OCI-LY3 (cell line): ENCODE data around the gene C14orf132.

ENCODE experiments used
- EZH2phosphoT487 ChIP-seq: fragments of 200-600 bp; shearing (Covaris generic); IDR thresholded peaks from 2 replicates; pipeline ENCODE4 v1.6.1; 2018; ENCODE audit warnings: antibody characterized with exemption, mixed run types, low read depth
- TF ChIP-seq, protein P1 (sequence below): fragments of 200-600, 300-600 bp; sonication (generic); IDR thresholded peaks from 2 replicates; pipeline ENCODE4 v1.5.1; 2014; ENCODE audit warnings: antibody characterized with exemption, low read length, low read depth

DNA sequence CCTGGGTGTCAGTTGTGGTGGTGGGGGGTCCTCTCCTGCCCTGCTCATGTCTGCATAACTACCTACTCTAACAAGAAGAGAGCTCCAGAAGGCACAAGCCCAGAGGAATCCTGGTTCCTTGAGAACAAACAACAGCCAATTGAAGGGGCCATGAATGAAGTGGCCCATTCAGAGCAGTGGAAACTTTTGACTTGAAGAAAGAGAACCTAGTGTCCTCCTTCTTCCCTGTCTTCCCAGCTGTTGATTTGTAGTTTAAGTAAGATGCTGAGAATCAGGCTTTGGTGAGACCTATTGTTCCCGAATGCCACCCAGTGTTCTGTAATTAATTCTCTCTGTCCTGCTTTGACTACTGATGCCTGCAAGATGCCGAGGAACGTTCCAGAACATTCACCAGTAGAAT is 79.2 kb downstream of the C14orf132 start:
- TF ChIP-seq, protein P1, sequence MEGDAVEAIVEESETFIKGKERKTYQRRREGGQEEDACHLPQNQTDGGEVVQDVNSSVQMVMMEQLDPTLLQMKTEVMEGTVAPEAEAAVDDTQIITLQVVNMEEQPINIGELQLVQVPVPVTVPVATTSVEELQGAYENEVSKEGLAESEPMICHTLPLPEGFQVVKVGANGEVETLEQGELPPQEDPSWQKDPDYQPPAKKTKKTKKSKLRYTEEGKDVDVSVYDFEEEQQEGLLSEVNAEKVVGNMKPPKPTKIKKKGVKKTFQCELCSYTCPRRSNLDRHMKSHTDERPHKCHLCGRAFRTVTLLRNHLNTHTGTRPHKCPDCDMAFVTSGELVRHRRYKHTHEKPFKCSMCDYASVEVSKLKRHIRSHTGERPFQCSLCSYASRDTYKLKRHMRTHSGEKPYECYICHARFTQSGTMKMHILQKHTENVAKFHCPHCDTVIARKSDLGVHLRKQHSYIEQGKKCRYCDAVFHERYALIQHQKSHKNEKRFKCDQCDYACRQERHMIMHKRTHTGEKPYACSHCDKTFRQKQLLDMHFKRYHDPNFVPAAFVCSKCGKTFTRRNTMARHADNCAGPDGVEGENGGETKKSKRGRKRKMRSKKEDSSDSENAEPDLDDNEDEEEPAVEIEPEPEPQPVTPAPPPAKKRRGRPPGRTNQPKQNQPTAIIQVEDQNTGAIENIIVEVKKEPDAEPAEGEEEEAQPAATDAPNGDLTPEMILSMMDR, result no peak
- TF ChIP-seq EZH2phosphoT487, result no peak
